IMR-90 (cell line): Measurements from ENCODE around the gene APPL2. TPM values are rescaled to one million over a fixed set of nuclear protein-coding genes. Genes with fewer than 3 reads are reported as not detected.

Source experiments
- ATAC-seq: fragments of 200-7000 bp; cut with Tn5 transposase; 2 replicates; pipeline ENCODE4 v1.9.1; 2020; ENCODE audit warnings: low read depth, mild to moderate bottlenecking, moderate library complexity
- BruUV-seq: library from RNA; stranded (reverse); fragments of 400-500 nt; replicated peaks from 2 replicates; lab custom pipeline; 2021; lab: Mats Ljungman, UMichigan
- CTCF ChIA-PET: fragments of 300-600 bp; formaldehyde crosslinking; extraction: SDS; loops from one replicate; lab custom pipeline; 2021; ENCODE audit warnings: antibody characterized with exemption; lab: Yijun Ruan, JAX
- POLR2A ChIA-PET: fragments of 300-600 bp; sonication (Branson Sonifier 250); formaldehyde crosslinking; loops from one replicate; lab custom pipeline; 2022; ENCODE audit warnings: antibody characterized with exemption; ENCODE audit not compliant: unreplicated experiment; lab: Charles Lee
- DNase-seq: peaks from one replicate; pipeline ENCODE4 v3.0.0; 2013
- H2AFZ ChIP-seq: replicated peaks from 2 replicates; pipeline ENCODE3; 2013; ENCODE audit warnings: low read length, mild to moderate bottlenecking; ENCODE audit not compliant: poor library complexity
- H2AK5ac ChIP-seq: 2 replicates; pipeline ENCODE4 v1.6.1; 2013; ENCODE audit warnings: low read depth, low read length, inconsistent platforms
- H2AK9ac ChIP-seq: replicated peaks from 2 replicates; pipeline ENCODE3; 2013; ENCODE audit warnings: mild to moderate bottlenecking, low read depth, low read length, moderate library complexity; ENCODE audit not compliant: poor library complexity
- H2BK120ac ChIP-seq: 2 replicates; pipeline ENCODE4 v1.6.1; 2013; ENCODE audit warnings: low read depth, low read length, inconsistent platforms
- H2BK15ac ChIP-seq: 3 replicates; pipeline ENCODE4 v1.6.1; 2013; ENCODE audit warnings: low read depth, low read length, inconsistent platforms
- H2BK20ac ChIP-seq: 2 replicates; pipeline ENCODE4 v1.6.1; 2013; ENCODE audit warnings: low read depth, mild to moderate bottlenecking, inconsistent platforms, low read length, moderate library complexity
- H2BK5ac ChIP-seq: 2 replicates; pipeline ENCODE4 v1.6.1; 2013; ENCODE audit warnings: mild to moderate bottlenecking, low read depth, low read length, inconsistent platforms; ENCODE audit not compliant: poor library complexity, severe bottlenecking
- H3K14ac ChIP-seq: replicated peaks from 2 replicates; pipeline ENCODE4 v1.6.1; 2013; ENCODE audit warnings: low read depth, low read length, inconsistent platforms
- H3K18ac ChIP-seq: 2 replicates; pipeline ENCODE4 v1.6.1; 2013; ENCODE audit warnings: low read depth, low read length, control low read depth
- H3K23ac ChIP-seq: 2 replicates; pipeline ENCODE4 v1.6.1; 2013; ENCODE audit warnings: low read depth, low read length, inconsistent platforms
- H3K27ac ChIP-seq: 2 replicates; pipeline ENCODE4 v1.5.1; 2013; ENCODE audit warnings: mild to moderate bottlenecking, control low read depth, low read length; ENCODE audit not compliant: insufficient read depth
- H3K27me3 ChIP-seq: 2 replicates; pipeline ENCODE4 v1.6.1; 2013; ENCODE audit warnings: low read length; ENCODE audit not compliant: control insufficient read depth, insufficient read depth
- H3K36me3 ChIP-seq: 2 replicates; pipeline ENCODE4 v1.6.1; 2013; ENCODE audit warnings: low read length, mixed read lengths; ENCODE audit not compliant: control insufficient read depth, insufficient read depth
- H3K4ac ChIP-seq: 2 replicates; pipeline ENCODE4 v1.6.1; 2013; ENCODE audit warnings: low read depth, low read length, inconsistent platforms
- H3K4me1 ChIP-seq: 2 replicates; pipeline ENCODE4 v1.6.1; 2013; ENCODE audit warnings: low read length, mixed read lengths; ENCODE audit not compliant: control insufficient read depth, insufficient read depth
- H3K4me2 ChIP-seq: 2 replicates; pipeline ENCODE4 v1.6.1; 2013; ENCODE audit warnings: low read depth, mild to moderate bottlenecking, control low read depth, low read length, moderate library complexity
- H3K4me3 ChIP-seq: 2 replicates; pipeline ENCODE4 v1.5.1; 2013; ENCODE audit warnings: low read depth, mild to moderate bottlenecking, control low read depth, low read length, moderate library complexity; ENCODE audit not compliant: insufficient read depth
- H3K56ac ChIP-seq: 2 replicates; pipeline ENCODE4 v1.6.1; 2013; ENCODE audit warnings: low read length, inconsistent platforms; ENCODE audit not compliant: insufficient read depth; ENCODE audit errors: extremely low read depth
- H3K79me1 ChIP-seq, 2 experiments: 2 replicates each; pipeline ENCODE4 v1.6.1; 2013; ENCODE audit warnings: low read length in 2 of 2, inconsistent platforms in 1 of 2, low read depth in 1 of 2
- H3K9ac ChIP-seq: 2 replicates; pipeline ENCODE4 v1.6.1; 2013; ENCODE audit warnings: low read depth, low read length, control low read depth
- H3K9me1 ChIP-seq: 2 replicates; pipeline ENCODE4 v1.6.1; 2013; ENCODE audit warnings: low read length, inconsistent platforms; ENCODE audit not compliant: insufficient read depth
- H3K9me3 ChIP-seq: 2 replicates; pipeline ENCODE4 v1.6.1; 2013; ENCODE audit warnings: low read length; ENCODE audit not compliant: control insufficient read depth, insufficient read depth
- H4K20me1 ChIP-seq: 2 replicates; pipeline ENCODE4 v1.6.1; 2013; ENCODE audit warnings: low read length, inconsistent platforms; ENCODE audit not compliant: insufficient read depth
- H4K5ac ChIP-seq: 2 replicates; pipeline ENCODE4 v1.6.1; 2013; ENCODE audit warnings: mild to moderate bottlenecking, low read depth, low read length, control low read depth
- H4K8ac ChIP-seq, 2 experiments: 2 replicates each; pipeline ENCODE4 v1.6.1; 2013; ENCODE audit warnings: low read depth in 2 of 2, low read length in 2 of 2, control low read depth in 1 of 2, inconsistent platforms in 1 of 2
- H4K91ac ChIP-seq: 2 replicates; pipeline ENCODE4 v1.6.1; 2013; ENCODE audit warnings: low read depth, low read length, inconsistent platforms; ENCODE audit not compliant: insufficient read depth
- CHD1 ChIP-seq: IDR thresholded peaks from 2 replicates; pipeline ENCODE4 v1.6.1; 2012; ENCODE audit warnings: low read depth, low read length, improper control_type of control experiment
- FOS ChIP-seq: fragments of 150-350 bp; IDR thresholded peaks from 2 replicates; pipeline ENCODE4 v1.6.1; 2016; ENCODE audit warnings: low read depth, low read length
- MAFK ChIP-seq: IDR thresholded peaks from 2 replicates; pipeline ENCODE4 v1.6.1; 2012; ENCODE audit warnings: low read depth, low read length, improper control_type of control experiment
- MXI1 ChIP-seq: IDR thresholded peaks from 2 replicates; pipeline ENCODE4 v1.6.1; 2012; ENCODE audit warnings: low read depth, mild to moderate bottlenecking, low read length, moderate library complexity, borderline replicate concordance
- NFE2L2 ChIP-seq: fragments of 150-350 bp; IDR thresholded peaks from 2 replicates; pipeline ENCODE4 v1.6.1; 2016; ENCODE audit warnings: low read depth, mild to moderate bottlenecking, low read length
- POLR2A ChIP-seq: IDR thresholded peaks from 2 replicates; pipeline ENCODE4 v1.6.1; 2012; ENCODE audit warnings: mild to moderate bottlenecking, low read depth, low read length
- RAD21 ChIP-seq: IDR thresholded peaks from 2 replicates; pipeline ENCODE4 v1.6.1; 2012; ENCODE audit warnings: low read length, improper control_type of control experiment
- RFX5 ChIP-seq: IDR thresholded peaks from 2 replicates; pipeline ENCODE4 v1.8.0; 2012; ENCODE audit warnings: low read depth, mild to moderate bottlenecking, low read length, moderate library complexity
- WGBS, 2 experiments: methylation state at CpG; one replicate each; pipeline versions ENCODE4 v1.1.5 to v1.1.7; 2013; ENCODE audit warnings: missing lambda C conversion rate in 2 of 2; ENCODE audit not compliant: insufficient read length in 1 of 2; ENCODE audit errors: extremely low coverage in 2 of 2; 5-methylcytosine and 5-hydroxymethylcytosine counted together
- dilution Hi-C: fragments of 300-500 bp; cut with HindIII; formaldehyde crosslinking; loops from one replicate; pipeline ENCODE4 v1.14.3; 2018; ENCODE audit warnings: low sequenced_read_pairs; ENCODE audit not compliant: unreplicated experiment
- in situ Hi-C: fragments of 300-500 bp; cut with MboI; formaldehyde crosslinking; loops from 3 replicates; pipeline ENCODE4 v1.14.3; 2019; ENCODE audit warnings: low sequenced_read_pairs, inconsistent platforms, mixed read lengths
- intact Hi-C: fragments of 100-400 bp; cut with micrococcal nuclease; formaldehyde crosslinking; loops from 2 replicates; pipeline ENCODE4 v1.10.0; 2022
- polyA plus RNA-seq, 3 experiments: library from polyadenylated mRNA; depleted of rRNA; stranded (reverse); fragments of >200 nt; gene quantifications; 2 replicates each; pipeline ENCODE4 v1.2.3, GENCODE V29; 2012; ENCODE audit warnings: low replicate concordance in 1 of 3
- total RNA-seq: library from RNA; depleted of rRNA; stranded (reverse); fragments of >200 nt; gene quantifications from 2 replicates; pipeline ENCODE4 v1.2.3, GENCODE V29; 2012

APPL2 gene
- total and polyA plus RNA-seq, 2 of the 4 experiments (the other 2 are of a cell fraction) = 42.3 to 65.8 TPM

- WGBS, 2 experiments = no CpG with 5 or more reads among the region's 7 CpGs
- POLR2A ChIA-PET = no interaction called here
- Histone ChIP-seq H3K36me3 (peaks cover 74% of the 10 kb centered on the region), H3K4me3 (no peak overlapping the region), H3K4ac (0 out of 2 replicates have a peak overlapping the region, but pooled peaks have one; percentile 21), H2BK15ac (no peak overlapping the region), H2BK120ac (no peak overlapping the region), H2AK5ac (peak overlapping the region; percentile 39; the same call in 1 of the 2 replicates), H4K8ac (no peak overlapping the region), H3K4me1 (peaks cover 13% of the 10 kb centered on the region), H3K9ac (no peak overlapping the region), H2BK5ac (no peak overlapping the region), H2BK20ac (no peak overlapping the region), H3K4me2 (no peak overlapping the region), H3K79me1 (peaks cover 9 to 76% of the 10 kb centered on the region in 2 experiments), H4K5ac (no peak overlapping the region), H3K14ac (no peak overlapping the region), H3K23ac (no peak overlapping the region), H3K18ac (no peak overlapping the region), H3K56ac (no peak overlapping the region), H3K27me3 (no peaks in the 10 kb centered on the region), H2AFZ (no peak overlapping the region), H4K91ac (0 out of 2 replicates have a peak overlapping the region, but pooled peaks have one; percentile 6), H3K9me3 (no peaks in the 10 kb centered on the region), H3K9me1 (peaks cover 38% of the 10 kb centered on the region), H2AK9ac (peak overlapping the region; percentile 51), H4K20me1 (peaks cover 6% of the 10 kb centered on the region; the same call in 1 of the 2 replicates), H3K27ac (no peak overlapping the region)
- BruUV-seq = no TSS peak
- dilution Hi-C loops = no loop called here
- intact Hi-C loops = no loop called here
- TF ChIP-seq NFE2L2 (no peak), MAFK (no peak), POLR2A (no peak), RFX5 (no peak), MXI1 (no peak), CHD1 (no peak), RAD21 (no peak), FOS (no peak)
- ATAC-seq (no peak), DNase-seq (no peak)
- CTCF ChIA-PET = interaction anchor here (0.7 kb wide), 1 partner anchor 943 kb away, joined by 3 read pairs; no protein-coding TSS in a partner anchor
- in situ Hi-C loops = loop anchor here (25.0 kb wide), 1 partner anchor 186 kb away; no protein-coding TSS in a partner anchor
Observed at GRCh38 chr12:105201299-105201698, 34.7 kb downstream of the APPL2 start.
